22Rv1 (cell line): ENCODE results near the gene STYX.

Source experiments
- ZFX ChIP-seq: fragments of 450-650 bp; IDR thresholded peaks from 2 replicates; pipeline ENCODE4 v1.6.1; 2017; ENCODE audit warnings: antibody characterized with exemption, borderline replicate concordance
- TF ChIP-seq, protein P1 (sequence below): fragments of 450-650 bp; IDR thresholded peaks from 2 replicates; pipeline ENCODE4 v1.5.1; 2017; ENCODE audit warnings: mild to moderate bottlenecking

DNA sequence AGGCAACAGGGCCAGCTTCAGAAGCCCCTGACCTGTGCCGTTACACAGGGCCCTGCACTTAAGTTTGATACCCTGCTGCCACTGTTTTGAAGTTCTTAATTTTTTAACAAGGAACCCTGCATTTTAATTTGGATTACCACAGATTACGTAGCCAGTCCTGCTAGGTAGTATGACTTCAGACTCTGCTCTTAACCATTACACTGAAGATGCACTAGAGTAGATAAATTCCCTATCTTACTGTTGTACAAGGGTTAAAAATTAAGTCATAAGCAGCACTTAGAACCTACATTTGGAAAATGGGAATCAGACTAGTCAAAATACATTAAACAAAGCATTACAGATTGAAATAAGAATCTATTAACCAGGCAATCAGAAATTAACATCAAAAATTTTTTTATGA is 59.2 kb downstream of the STYX start:
- TF ChIP-seq, protein P1, sequence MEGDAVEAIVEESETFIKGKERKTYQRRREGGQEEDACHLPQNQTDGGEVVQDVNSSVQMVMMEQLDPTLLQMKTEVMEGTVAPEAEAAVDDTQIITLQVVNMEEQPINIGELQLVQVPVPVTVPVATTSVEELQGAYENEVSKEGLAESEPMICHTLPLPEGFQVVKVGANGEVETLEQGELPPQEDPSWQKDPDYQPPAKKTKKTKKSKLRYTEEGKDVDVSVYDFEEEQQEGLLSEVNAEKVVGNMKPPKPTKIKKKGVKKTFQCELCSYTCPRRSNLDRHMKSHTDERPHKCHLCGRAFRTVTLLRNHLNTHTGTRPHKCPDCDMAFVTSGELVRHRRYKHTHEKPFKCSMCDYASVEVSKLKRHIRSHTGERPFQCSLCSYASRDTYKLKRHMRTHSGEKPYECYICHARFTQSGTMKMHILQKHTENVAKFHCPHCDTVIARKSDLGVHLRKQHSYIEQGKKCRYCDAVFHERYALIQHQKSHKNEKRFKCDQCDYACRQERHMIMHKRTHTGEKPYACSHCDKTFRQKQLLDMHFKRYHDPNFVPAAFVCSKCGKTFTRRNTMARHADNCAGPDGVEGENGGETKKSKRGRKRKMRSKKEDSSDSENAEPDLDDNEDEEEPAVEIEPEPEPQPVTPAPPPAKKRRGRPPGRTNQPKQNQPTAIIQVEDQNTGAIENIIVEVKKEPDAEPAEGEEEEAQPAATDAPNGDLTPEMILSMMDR: no peak
- no peak for TF ChIP-seq ZFX
